NCI-H510A treated with DMSO at 0.1 percent for 48 hours (cell line): ENCODE measurements around the gene OSTM1.
"Not testable (repeated sequence)": the region's sequence is repeated elsewhere in the genome, so short reads cannot be mapped to it uniquely, and the experiment has no call there.

Source experiments
- DNase-seq: peaks from one replicate; lab custom pipeline; 2025; lab: John Stamatoyannopoulos, UW

OSTM1 gene

DNA sequence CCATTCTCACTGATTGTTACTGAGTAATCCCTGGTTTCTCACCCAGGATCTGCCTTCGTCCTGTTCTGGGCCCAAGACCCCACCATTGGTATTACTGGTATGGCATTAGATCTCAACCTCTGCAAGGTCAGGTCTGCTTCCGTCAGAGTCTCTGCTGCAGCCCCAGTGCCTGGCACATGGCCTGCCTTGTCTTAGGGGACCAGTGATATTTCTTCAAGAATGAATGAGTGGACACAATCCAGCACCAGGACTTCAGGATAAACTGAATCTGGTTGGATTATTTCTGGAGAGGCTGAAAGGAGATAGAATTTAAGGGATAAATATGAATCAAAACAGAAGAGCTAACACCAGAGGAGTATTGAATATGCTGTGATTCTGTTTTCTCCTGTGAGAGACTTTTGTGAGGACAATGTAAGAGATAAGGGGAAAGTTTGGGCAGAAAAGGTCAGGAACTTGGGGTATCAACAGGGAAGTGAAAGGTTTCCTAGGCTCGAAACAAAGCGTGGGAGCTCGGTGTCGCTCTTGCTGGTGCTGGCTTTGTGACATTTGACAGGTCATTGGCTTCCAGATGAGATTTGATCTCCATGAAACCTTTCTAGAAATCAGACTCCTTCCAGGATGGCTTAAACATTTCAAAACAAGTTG, 53.9 kb downstream of the OSTM1 start:
- no peak for DNase-seq

- not testable (repeated sequence) for DNase-seq
Measured at GRCh38 chr6:108016283-108016682, 58.3 kb downstream of the OSTM1 start.

GRCh38 chr6:108013787-108014439, 60.6 kb downstream of the OSTM1 start:
- no peak for DNase-seq

DNA sequence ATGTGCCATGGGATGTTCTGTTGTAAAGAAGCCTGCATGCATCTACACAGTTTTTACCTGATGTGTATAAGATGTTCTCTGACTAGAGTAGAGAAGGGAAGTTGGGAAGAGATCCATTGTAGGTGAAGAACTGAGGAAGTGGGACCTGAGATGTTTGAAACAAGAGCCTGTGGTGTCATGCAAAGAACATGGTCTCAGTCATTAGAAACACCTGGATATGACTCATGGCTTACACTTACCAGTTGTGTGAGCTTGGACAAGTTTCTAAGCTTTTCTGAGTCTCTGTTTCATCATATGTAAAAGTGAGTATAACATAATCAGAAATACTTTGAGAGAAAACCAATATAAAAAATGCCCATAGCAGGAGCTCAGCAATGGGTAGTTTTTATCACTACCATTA, 64.6 kb downstream of the OSTM1 start:
- no peak for DNase-seq

GRCh38 chr6:108009258-108009657, 65.3 kb downstream of the OSTM1 start:
- not testable (repeated sequence) for DNase-seq

- DNase-seq = no peak
Measured at GRCh38 chr6:108008363-108008762, 66.2 kb downstream of the OSTM1 start.

DNA sequence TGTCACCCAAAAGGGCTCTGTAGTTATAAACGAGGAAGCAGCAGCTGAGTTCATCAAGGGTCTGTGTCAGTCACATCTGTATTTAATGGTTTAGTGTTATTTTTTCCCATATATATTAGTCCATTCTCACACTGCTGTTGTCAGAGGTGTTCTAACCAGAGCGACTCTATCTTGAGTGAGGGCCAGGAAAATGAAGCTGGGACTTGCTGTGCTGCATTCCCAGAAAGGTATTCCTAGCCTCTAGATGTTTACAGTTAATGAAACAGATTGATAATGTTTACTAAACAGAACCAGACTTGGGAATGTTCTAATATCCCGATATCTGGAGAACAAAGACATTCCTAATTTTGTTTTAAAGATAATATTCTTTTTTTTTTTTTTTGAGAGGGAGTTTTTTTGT, 68.6 kb downstream of the OSTM1 start:
- no peak for DNase-seq

DNA sequence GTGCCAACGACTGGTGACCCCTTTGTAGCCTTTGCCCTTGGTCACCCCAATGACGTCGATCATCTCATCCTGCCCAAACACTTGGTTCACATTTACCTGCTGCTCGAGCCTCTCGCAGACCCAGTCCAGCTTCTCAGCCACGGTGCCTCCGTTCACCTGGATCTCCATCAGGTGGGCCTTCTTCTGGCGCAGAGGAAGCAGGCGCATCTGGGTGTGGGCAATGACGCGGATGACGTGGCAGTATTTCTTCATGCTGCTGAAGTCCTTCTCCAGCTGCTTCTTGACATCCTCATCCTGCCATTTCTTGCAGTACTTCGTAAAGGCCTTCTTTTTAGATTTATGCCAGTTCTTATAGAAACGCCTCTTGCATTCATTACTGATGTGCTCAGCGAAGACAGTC, 69.7 kb downstream of the OSTM1 start:
- DNase-seq = no peak

GRCh38 chr6:108002365-108003221, 71.9 kb downstream of the OSTM1 start:
- no peak for DNase-seq

DNA sequence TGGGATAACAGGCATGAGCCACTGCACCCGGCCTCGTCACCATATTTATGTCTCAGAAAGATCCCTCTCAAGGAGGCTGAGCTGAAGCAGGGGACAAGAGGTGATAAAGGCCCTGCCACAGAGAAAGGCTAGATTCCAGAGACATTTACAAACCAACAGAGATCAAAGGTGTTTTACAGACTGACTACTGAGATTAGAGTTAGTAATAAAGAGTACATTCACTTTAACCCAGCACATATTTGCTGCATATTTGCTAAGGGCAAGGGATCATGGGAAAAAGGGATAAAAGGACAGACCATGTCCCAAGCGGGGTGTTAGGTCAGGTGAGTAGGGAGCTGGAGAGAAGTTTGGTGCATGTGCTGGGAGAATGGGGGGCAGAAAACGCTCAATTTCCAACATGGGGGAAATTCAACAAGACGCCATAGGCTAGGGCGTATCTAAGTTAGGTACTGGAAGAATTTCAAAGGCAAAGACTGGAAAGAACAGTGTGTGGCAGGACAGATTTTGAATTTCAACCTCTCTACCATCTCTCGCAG, 72.8 kb downstream of the OSTM1 start:
- no peak for DNase-seq

DNA sequence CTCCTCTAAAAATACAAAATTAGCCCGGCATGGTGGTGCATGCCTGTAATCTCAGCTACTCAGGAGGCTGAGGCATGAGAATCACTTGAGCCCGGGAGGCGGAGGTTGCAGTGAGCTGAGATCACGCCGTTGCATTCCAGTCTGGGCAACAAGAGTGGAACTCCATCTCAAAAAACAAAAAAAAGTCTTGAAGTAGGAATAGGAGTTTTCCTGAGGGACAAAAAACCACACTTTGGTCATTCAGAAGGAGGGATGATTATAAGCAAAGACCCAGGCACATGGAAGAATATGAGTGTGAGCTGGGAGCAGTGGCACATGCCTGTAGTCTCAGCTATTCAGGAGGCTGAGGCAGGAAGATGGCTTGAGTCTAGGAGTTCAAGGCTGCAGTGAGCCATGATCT, 74.3 kb downstream of the OSTM1 start:
- DNase-seq = not testable (repeated sequence)

GRCh38 chr6:107999341-107999740, 75.2 kb downstream of the OSTM1 start:
- no peak for DNase-seq

DNA sequence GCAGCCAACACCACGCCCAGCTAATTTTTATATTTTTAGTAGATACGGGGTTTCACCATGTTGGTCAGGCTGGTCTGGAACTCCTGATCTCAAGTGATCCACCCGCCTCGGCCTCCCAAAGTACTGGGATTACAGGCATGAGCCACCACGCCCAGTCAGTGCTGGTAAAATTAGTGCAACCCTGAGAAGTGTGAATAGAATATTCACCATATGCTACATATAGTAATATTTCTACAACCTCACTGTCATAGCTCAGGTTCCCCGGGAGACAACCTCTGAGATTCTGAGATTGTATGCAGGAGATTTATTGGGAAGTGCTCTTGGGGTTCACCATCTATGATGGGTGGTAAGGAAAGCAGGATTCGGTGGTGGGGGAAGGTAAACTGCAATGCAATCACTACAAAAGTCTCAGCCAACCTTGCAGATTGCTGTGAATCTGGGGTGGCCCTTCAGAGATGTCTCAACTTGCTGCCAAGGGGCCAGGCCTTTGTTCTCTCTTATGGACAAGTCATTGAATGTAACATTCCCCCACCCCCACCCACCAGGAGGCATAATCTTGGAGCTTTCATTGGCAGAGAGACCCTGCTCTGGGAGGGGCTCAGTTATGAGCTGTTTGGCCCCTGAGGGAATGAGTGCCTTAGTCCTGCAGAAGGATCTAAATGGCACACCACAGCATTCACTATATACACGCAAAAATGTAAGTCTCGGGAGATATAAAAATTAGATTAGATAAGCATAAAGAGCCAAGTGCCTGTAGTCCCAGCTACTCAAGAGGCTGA, 82.6 kb downstream of the OSTM1 start:
- no peak for DNase-seq
